ENCODE results near the gene FAM111A.

FAM111A gene

DNA sequence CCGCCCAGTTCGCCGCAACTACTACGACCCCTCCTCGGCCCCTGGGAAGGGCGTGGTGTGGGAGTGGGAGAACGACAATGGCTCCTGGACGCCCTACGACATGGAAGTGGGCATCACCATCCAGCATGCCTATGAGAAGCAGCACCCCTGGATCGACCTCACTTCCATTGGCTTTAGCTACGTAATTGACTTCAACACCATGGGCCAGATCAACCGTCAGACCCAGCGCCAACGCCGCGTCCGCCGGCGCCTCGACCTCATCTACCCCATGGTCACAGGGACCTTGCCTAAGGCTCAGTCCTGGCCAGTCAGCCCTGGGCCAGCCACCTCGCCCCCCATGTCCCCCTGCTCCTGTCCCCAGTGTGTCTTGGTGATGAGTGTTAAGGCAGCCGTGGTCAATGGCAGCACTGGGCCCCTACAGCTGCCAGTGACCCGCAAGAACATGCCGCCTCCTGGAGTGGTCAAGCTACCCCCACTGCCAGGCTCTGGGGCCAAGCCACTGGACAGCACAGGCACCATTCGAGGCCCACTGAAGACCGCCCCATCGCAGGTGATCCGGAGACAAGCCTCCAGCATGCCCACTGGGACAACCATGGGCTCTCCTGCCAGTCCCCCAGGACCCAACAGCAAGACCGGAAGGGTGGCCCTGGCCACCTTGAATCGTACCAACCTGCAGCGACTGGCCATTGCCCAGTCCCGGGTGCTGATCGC, 39.2 kb downstream of the FAM111A start:
- DNase-seq, result no peak

DNA sequence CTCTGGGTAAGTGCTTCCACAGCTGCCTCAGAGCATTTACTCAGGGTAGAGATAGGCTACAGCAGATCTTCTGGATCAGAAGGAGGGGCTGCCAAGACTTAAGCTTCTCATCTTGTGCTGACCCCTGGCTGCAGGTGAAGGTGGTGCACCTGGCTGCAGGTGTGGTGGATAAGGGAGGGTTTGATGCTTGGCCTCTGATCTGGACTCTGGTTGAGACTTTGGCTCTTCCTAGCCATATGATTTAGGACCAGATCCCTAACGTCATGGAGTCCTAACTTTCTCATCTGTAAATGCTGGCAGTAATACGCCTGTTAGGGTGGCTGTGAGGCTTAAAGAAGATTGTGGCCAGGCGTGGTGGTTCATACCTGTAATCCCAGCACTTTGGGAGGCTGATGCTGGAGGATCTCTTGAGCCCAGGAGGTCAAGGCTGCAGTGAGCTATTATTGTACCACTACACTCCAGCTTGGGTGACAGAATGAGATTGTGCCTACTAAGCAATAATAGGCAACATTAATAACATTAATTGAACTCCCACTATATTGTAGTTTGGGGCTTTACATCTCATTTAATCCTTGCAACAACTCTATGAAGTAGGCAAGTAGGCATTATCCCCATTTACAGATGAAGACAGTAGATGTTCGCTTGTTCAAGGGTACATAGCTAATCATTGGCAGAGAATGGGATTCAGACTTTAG, 39.9 kb downstream of the FAM111A start:
- DNase-seq, result peak; percentile 25

DNA sequence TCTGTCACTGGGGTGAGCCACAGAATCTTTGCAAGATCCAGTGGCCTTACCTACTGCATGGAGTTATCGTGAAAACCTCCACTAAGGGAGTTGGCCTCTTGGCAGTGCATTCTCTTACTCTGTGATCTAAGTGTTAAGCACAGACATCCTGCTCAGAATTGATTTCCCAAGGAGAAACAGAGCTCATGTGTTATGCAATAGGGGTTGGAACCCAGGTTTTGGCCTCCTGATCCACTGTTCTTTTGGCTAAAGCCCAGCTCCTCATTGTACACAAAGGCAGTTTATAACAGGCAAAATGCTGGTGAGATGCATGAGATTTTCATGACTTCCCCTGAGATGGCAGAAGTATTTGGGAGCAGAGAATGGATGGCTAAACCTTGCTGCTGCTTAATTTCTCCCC, 41.1 kb downstream of the FAM111A start:
- no peak for DNase-seq

DNA sequence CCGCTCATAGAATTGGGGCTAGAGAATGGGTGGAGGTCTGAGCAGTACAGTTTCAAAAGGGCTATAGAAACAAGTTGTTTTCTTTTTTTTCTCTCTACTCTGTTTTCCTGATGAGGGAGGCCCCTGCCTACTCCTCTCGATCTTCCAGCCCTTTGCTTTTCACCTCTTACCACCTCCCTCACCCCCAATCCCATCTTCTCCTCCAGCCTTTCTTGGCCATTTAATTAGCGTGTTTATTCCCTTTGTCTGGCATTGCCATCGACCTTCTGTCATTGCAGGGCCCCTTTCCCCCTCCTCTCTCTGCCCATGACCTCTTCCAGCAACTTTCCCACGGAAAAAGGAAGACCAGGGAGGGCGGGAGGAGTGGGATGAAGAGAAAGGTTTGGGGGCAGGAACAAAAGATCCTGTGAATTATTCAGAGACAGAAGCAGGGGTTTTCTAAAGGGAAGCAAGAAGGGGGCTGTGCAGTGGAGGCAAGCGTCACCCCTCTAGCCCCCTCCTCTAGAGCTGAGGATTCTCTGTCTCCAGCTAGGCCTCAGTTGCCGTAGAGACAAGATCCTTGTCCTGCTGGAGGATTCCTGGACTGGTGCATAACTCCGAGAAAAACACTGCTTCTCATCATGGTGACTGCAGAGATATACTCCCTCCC, 42.2 kb downstream of the FAM111A start:
- DNase-seq, result no peak

DNA sequence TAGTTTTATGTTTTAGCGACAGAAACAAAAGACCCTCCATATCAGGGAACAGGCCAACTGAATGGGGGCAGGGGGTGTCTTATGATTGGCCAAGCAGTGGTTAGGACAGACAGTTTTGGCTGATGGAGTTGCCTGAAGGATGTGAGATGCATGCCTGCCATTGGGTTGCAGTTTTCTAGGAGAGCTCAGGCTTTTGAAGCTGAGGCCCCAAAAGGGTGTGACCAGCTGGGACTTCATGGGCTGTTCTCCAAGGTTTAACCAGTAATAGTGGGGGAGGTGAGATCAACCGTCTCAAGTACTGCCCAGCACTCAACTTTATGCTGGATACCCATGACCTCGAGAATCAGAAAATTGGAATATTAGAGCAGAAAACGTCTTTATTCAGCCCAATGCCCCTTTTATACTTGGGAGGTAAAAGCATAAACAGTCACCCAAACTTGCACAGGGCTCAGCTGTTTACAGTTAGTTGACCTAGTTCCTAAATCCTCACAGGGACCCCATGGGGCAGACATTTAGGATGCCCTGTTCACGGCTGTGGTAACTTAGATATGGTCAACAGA, 42.8 kb downstream of the FAM111A start:
- DNase-seq, result no peak

DNA sequence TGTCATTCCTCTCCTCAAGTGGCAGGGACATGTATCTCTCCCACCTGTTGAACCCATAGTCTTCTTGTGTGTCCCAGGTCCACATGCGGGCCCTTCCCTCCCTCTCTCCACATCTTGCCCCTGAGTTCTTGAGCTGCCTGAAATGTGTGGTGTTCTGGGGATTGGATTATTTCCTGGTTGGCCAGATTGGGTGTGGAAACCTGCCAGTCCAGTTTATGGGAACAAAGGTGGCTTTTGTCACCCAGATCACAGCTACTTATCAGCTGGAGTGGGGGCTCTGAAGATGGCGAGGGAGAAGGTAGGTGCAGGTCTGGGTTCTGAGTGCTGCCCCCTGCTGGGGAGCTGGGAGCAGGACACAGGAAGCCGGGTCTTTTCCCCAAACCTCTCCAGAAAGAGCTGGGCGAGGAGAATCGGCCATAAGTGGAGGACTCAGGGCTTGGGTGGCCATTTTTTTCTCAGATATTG, 43.5 kb downstream of the FAM111A start:
- DNase-seq, result peak; percentile 58

DNA sequence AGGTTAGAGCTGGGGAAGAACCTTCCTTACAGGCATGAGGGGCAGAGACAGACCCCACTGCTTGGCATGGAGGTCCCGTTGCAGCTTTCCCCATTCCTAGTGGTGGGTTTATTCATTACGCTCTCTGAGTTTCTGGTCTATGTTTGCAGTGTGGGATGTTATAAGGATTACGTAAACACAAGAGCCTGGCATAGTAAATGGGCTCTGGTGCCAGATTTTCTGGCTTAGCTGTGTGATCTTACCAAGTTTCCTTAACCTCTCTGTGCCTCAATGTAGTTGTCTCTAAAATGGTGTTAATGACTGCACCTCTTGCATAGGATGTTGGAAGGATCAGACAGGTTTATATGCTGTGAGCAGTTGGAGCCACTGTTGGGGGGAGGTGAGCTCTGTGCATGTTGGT, 44.4 kb downstream of the FAM111A start:
- no peak for DNase-seq

DNA sequence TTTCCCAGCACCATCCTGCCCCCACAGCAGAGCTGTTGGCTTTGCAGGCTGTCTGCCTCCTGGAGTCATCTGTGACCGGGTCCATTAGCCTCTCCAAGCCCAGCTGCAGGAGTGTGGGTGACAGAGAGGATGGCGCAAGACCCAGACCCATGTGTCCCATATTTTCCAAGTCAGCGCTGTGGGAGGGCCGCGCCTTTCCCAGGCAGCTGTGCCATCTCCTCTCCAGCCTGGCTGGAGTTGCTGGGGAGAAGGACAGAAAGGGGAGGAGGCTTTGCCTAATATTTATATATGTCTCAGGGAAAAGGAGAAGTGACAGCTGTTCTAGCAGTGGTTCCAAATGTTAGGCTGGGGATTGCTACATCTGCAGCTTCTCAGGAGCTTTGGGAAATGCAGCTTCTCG, 44.9 kb downstream of the FAM111A start:
- DNase-seq, result no peak

DNA sequence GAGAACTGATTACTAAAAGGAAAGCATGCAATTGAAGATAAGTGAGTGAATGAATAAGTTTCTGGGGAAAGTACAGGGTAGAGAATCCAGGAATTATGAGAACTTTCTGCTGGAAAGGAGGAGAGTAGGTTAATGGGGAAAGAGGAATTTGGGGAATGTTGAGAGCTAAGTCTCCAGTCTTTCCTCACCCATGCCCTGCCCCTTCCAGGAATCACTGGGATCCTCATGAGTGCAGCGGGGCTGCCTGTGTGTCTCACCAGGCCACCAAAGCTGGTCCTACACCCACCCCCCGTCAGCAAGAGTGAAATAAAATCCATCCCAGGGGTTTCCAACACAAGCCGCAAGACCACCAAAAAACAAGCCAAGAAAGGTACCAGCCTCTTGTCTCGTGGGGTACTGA, 46.3 kb downstream of the FAM111A start:
- DNase-seq, result no peak

DNA sequence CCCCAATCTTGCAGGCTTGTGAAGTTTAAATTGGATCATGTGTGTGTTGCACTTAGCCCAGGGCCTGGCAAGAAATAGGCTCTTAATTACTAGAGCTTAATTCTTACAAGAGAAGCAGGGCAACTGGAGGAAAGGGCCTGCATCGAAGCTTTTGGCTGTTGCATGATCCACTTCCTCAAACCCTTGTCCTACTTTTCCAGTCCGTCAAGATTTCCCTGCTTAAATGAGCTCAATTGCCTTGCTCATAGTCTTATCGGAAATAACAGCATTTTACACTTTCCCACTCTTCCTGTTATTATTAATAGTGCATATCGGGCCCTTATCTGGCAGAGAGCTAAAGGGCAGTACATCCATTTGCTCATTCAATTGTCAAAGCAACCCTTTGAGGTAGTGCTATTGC, 47.3 kb downstream of the FAM111A start:
- DNase-seq, result no peak

DNA sequence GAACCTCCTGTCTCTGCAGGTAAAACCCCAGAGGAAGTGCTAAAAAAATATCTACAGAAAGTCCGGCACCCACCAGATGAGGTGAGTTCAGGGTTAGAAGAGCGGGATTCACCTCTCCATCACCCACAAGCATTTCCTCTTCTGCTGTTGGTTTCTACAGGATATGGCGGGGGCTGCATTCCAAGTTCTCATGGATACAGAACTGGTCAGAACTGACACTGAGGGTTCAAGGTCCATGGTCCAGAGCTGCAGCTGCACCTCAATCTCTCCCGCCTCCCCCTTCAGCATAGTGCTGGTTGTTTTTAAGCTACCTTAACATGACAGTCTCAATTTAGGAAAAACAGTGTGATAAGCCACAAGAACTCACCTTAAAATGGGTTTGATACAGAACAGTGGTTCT, 48.4 kb downstream of the FAM111A start:
- DNase-seq, result no peak

DNA sequence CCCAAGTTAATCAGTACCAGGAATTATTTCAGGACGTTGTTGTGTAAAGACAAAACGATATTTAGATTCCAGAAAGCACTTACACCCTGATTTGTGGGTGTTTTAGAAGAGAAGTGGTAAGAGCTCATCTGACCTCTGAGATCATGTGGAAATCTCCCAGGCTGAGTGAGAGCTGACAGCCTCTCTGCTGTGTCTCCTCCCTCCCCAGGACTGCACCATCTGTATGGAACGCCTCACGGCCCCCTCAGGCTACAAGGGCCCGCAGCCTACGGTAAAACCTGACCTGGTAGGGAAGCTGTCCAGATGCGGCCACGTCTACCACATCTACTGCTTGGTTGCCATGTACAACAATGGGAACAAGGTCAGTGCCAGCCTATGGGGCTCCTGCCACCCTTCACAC, 49.2 kb downstream of the FAM111A start:
- DNase-seq, result no peak

DNA sequence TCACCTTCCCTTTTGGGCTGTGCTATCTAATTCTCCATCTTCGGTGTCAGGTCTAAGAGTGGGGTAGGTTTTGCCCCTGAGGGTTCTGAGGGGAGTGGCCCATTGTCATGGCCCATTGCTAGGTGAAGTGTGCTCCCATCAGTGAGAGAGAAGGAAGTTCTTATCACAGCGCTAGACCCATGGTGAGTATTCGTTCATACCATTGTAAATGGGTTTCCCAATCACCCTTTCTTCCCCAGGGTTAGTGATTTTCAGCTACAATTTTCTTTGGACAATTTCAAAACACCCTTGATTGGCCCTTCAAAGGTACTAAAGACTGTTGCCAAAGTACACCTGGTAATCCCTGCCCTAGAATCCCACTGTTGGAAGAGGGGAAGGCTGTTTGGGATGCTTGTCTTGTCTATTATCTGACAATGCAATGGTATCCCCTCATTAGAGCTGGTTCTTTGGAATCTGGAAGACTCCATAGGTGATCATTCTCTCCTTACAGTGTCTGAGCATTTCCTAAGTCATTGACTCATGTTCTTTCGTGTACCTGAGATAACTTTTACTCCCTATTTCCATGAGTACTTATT, 49.9 kb downstream of the FAM111A start:
- no peak for DNase-seq

DNA sequence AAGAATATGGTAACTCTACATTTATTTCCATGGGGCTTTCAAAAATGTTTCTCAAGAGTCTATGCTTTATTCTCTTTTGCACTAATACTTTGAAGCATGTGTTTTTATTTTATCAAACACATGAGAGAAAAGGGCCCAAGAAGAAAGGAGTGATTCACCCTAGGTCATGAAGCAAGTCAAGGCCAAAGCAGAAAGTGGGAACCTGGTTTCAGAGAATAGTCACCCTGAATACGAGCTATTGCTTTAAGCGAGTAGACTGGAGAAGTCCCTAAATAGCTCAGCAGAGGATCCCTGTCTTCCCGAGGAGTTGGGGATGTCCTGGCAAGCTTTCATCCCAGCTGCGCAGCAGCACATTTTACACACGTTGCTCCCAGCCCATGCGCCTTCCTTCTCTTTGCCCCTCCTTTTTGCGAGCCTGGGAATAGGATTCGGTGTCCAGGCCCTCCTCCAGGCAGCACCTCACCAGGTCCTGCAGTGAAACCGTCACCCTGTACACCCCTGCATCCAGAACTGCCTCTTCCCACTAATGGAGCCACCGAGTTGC, 51.0 kb downstream of the FAM111A start:
- no peak for DNase-seq

DNA sequence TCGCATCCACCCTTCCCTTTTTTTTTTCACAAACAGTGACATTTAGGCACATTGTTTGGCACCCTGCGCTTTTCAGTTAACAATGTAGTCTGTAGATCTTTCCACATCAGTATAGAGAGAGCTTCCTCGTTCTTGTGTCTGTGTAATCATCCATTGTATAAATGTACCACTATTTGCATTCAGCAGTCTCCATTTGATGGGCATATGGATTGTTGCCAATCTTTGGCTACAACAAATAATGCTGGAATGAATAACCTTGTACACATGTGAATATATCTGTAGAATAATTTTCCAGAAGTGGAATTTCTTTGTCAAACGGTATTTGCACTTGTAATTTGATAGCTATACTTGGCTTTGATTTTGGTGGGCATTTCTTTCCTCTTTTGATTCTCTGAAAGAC, 52.9 kb downstream of the FAM111A start:
- no peak for DNase-seq

DNA sequence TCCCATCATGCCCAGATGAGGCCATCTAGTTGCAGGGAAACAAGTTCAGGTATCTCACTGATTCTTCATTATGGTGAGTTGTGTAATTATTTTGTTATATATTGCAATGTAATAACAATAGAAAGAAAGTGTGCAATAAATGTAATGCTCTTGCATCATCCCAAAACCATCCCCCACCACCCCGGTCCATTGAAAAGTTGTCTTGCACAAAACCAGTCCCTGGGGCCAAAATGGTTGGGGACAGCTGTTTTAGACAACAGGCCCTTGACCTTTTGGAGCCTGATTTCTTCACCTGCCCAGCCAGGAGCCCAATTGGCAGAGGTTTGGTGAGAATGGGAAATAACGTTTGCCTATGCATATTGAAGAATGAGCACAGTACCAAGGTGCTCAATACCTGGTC, 54.1 kb downstream of the FAM111A start:
- DNase-seq, result no peak

DNA sequence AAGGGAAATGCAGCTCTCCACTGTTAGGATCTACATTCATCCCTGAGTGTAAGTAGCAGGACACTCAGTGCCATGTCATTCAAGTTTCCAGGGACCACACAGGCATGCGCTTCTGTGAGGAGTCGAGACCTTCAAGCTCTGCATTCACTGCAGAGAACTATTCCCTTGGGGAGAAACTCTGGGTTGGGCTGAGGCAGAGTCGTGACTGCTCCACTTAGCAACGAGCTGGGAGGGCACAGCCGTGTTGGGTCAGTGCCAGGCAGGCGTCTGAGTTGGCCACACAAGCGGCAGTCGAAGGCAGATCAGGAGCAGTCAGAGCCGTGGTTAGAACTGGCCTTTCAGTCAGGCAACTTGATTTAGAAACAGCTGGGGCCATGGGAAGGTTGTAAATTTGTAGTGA, 55.3 kb downstream of the FAM111A start:
- DNase-seq, result no peak

DNA sequence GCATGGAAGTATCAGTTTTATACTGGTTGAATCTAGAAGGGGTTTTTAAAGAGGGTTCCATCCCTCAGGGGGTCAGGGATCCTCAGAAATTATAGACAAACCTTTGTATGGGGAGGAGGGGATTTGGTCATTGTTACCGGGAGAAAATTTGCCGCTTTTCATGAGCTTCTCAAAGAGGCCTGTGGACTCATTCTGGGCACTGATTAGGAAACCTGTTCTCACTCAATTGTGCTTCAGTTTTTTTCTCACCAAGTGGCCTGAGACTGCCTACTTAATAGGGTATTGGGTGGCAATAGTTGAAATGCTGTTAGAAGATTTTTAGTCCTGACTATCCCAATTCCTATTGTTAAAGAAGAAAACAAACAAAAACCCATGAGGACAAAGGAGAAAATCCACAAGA, 56.1 kb downstream of the FAM111A start:
- no peak for DNase-seq

DNA sequence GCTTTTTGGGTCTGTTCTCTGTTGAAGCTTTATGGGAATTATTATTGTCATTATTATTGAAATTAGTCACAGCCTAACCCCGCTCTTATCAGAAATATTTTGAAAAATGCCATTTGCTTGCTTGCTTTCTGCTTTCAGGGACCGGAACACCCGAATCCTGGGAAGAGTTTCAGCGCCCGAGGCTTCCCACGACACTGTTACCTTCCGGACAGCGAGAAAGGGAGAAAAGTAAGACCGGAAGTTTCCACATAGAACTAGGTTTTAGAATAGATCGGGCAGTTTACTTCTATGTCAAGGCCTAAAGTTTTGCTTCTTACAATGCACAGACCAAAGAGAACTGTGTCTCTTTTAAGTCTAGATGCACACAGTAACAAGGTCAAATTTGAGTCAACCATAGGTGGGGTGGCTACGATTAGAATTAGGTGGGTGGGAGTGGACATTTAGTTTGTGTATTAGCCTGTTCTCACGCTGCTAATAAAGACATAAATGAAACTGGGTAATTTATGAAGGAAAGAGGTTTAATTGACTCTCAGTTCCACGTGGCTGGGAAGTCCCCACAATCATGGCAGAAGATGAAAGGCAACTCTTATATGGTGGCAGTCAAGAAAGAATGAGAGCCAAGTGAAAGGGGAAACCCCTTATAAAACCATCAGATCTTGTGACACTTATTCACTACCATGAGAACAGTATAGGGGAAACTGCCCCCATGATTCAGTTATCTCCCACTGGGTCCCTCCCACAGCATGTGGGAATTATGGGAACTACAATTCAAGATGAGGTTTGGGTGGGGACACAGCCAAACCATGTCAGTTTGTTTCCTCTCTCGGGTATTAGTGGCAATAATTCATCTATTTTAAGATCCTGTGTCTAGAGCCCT, 57.1 kb downstream of the FAM111A start:
- DNase-seq, result no peak

DNA sequence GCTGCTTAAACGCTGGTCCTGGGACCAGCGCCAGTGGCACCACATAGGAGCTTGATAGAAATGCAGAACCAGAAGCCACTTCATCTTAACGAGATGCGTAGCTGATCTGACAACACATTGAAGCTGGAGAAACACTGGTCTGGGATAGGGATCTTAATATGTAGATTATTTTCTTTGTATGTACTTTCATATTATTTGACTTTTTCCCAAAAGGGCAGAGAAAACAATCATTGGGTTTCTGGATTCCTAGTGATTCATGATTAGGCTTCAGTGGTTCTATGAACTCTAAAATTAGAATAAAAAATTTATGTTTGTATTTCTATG, 57.7 kb downstream of the FAM111A start:
- DNase-seq, result no peak

DNA sequence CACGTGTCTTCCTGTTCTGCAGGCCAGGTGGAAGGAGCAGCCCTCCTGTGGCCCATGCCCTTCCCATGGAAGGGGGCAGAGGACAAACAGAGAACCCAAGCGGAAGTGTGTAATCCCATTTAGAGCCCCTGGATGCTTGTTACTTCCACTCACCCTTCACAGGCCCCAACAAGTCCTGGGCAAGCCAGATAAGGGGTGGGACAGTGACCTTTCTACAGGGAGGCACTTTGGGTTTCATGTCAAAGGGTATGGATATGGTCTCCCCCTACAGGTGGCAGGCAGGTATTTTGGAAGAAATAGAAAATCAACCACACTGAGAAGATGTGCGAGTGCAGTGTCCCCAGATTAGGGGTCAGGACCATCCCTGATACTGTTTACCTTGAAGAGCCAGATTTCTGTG, 58.7 kb downstream of the FAM111A start:
- no peak for DNase-seq
